Fibroblast of the aortic adventitia (primary cell): ENCODE data around the gene MMP15. TPM values are rescaled to one million over a fixed set of nuclear protein-coding genes. Genes with fewer than 3 reads are reported as not detected.

Experiments used
- DNase-seq: peaks from one replicate; pipeline ENCODE4 v3.0.0-alpha.2; 2010; ENCODE audit warnings: low read depth
- H3K4me3 ChIP-seq: 2 replicates; pipeline ENCODE4 v1.5.1; 2011; ENCODE audit warnings: low read depth, mild to moderate bottlenecking, control low read depth, low read length, moderate library complexity
- CTCF ChIP-seq: IDR thresholded peaks from 2 replicates; pipeline ENCODE4 v1.5.1; 2011; ENCODE audit warnings: mild to moderate bottlenecking, low read length, control low read depth, inconsistent platforms; ENCODE audit not compliant: insufficient read depth
- total RNA-seq: library from RNA; depleted of rRNA; stranded (reverse); fragments of >200 nt; gene quantifications from 2 replicates; pipeline ENCODE4 v1.2.3, GENCODE V29; 2012; ENCODE audit warnings: low replicate concordance

The MMP15 gene
- total RNA-seq, 1 donor = 2.4 TPM

- TF ChIP-seq CTCF = no peak
- no peak for DNase-seq
- H3K4me3 ChIP-seq = no peak overlapping the region
Observed at GRCh38 chr16:58029410-58029809, 3.9 kb downstream of the MMP15 start.

DNA sequence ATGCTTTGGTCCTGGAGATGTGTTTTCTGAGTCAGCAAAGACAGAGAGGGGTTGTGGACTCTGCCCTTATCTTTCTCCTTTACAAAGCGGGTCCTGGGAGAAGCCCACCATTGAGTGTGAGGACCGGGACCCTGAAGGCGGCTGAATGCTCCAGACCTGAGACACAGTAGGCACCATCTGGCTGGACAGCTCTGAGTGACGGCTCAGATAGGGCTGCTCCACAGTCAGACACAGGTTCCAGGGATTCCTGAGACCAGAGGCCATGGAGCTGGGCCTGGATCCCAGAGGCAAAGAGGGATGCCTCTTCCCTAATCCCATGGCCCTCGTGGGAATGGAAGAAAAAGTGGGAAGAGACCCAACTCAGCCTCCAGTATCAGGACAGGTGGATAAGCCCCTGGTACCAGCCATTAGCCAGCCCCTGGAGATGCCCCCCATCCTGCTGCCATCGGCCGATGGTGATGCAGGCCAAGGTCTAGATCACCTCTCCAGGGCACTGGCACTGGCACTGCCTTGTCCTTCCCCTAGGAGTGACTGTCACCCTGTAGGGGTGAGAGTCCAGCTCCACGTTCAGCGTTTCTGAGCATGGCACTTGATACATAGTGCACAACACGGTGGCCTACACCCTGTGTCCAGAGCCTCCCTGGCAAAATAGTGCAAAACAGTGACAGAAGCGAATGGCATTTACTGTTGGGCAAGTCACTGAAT lies 4.7 kb downstream of the MMP15 start:
- no peak overlapping the region for H3K4me3 ChIP-seq
- TF ChIP-seq CTCF = no peak
- no peak for DNase-seq

- DNase-seq = no peak
- TF ChIP-seq CTCF = no peak
- no peak overlapping the region for H3K4me3 ChIP-seq
Observed at GRCh38 chr16:58031016-58031800, 5.7 kb downstream of the MMP15 start.

DNA sequence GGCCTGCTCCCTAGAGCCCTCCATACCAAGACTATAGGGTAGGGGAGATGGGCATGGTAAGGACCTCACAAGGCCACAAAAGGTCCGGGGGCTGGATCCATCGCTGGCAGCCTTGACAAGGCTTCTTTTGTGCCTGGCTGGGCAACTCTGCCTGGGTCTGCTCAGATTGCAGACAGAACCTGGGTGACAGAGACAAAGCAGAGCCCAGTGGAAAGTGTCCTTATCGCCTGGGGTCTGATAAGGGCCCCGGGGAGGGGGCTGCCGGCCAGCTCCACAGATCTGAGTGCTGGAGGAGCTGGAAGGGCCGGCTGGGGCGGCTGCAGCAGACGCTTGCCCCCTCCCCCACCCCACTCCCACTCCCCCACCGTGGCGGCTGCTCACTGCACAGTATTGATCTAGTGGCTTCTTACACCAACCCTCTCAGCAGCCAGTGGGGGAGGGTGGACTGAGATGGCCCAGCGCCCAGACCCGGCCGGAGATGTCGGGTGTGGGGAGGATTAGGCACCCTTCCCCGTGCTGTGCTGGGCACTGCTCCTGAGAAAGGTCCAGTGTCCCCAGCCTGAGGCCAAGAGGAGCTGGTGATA lies 7.2 kb downstream of the MMP15 start:
- no peak for DNase-seq
- H3K4me3 ChIP-seq = no peak overlapping the region
- TF ChIP-seq CTCF = no peak

GRCh38 chr16:58034128-58034685 lies 8.7 kb downstream of the MMP15 start:
- no peak for DNase-seq
- no peak for TF ChIP-seq CTCF
- no peak overlapping the region for H3K4me3 ChIP-seq

GRCh38 chr16:58034774-58035173 lies 9.2 kb downstream of the MMP15 start:
- TF ChIP-seq CTCF = no peak
- no peak overlapping the region for H3K4me3 ChIP-seq
- DNase-seq = no peak
